Tibial artery (tissue), 4 donors: Measurements from ENCODE around the gene MYH13.

Experiments used
- DNase-seq, 2 donors: peaks; one replicate each; pipeline ENCODE4 v3.0.0-alpha.2; 2019
- H3K27ac ChIP-seq, 2 donors: fragments of 200-600 bp; sonication (generic) in 1 of 2; 1 replicate in 1 of 2; 2 replicates in 1 of 2; pipeline ENCODE4 v1.5.1; 2018 to 2019; ENCODE audit warnings: mild to moderate bottlenecking in 1 of 2
- H3K27me3 ChIP-seq, 2 donors: fragments of 200-600 bp; sonication (generic) in 1 of 2; one replicate each; pipeline versions ENCODE4 v1.5.1 to v1.6.0; 2016 to 2019
- H3K36me3 ChIP-seq, 3 donors: fragments of 200-600 bp; sonication (generic) in 2 of 3; one replicate each; pipeline ENCODE4 v1.5.1; 2016 to 2019; ENCODE audit warnings: mild to moderate bottlenecking in 2 of 3
- H3K4me1 ChIP-seq, 4 donors: fragments of 200-600 bp; sonication (generic) in 2 of 4; 1 replicate in 3 of 4; 2 replicates in 1 of 4; pipeline ENCODE4 v1.5.1; 2016 to 2019
- H3K4me3 ChIP-seq, 2 donors: fragments of 200-600 bp; sonication (generic) in 1 of 2; 1 replicate in 1 of 2; 2 replicates in 1 of 2; pipeline ENCODE4 v1.5.1; 2018 to 2019; ENCODE audit warnings: mild to moderate bottlenecking in 2 of 2
- H3K9me3 ChIP-seq, 3 donors: fragments of 200-600 bp; sonication (generic) in 1 of 3; one replicate each; pipeline ENCODE4 v1.5.1; 2016 to 2019
- intact Hi-C: fragments of 100-400 bp; cut with DNase I; formaldehyde crosslinking; loops from one replicate; pipeline ENCODE4 v1.15.0; 2023; ENCODE audit warnings: low total_unique reads
- TF ChIP-seq, protein P1 (sequence below), 2 experiments: fragments of 200-600 bp in 1 of 2; fragments of 450-650 bp in 1 of 2; IDR thresholded peaks; one replicate each; pipeline ENCODE4 v1.5.1; 2017 to 2019; ENCODE audit warnings: antibody characterized with exemption in 2 of 2, mild to moderate bottlenecking in 1 of 2, moderate library complexity in 1 of 2

Gene MYH13

DNA sequence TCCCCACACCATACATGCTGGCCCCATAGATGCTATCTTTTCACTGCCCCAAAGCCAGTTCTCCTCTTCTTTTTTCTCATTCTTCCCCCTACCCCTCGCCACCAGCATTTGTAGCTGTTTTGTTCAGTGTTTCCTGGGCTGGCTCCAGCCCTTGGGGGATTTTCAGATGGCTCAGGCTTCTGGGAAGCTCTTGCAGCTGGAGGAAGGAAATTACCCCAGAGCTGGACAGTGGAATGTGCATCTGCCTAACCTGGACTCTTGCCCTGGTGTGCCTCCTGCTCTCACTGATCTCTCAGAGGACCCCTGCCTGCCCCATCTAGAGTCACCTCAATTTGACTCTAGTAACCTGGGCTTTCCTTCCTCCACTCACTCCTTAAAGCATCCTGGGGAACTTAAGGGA is 82.8 kb downstream of the MYH13 start:
- H3K4me1 ChIP-seq = no peaks in the 10 kb centered on the region
- DNase-seq = no peak
- TF ChIP-seq, protein P1, sequence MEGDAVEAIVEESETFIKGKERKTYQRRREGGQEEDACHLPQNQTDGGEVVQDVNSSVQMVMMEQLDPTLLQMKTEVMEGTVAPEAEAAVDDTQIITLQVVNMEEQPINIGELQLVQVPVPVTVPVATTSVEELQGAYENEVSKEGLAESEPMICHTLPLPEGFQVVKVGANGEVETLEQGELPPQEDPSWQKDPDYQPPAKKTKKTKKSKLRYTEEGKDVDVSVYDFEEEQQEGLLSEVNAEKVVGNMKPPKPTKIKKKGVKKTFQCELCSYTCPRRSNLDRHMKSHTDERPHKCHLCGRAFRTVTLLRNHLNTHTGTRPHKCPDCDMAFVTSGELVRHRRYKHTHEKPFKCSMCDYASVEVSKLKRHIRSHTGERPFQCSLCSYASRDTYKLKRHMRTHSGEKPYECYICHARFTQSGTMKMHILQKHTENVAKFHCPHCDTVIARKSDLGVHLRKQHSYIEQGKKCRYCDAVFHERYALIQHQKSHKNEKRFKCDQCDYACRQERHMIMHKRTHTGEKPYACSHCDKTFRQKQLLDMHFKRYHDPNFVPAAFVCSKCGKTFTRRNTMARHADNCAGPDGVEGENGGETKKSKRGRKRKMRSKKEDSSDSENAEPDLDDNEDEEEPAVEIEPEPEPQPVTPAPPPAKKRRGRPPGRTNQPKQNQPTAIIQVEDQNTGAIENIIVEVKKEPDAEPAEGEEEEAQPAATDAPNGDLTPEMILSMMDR (IDR thresholded peaks at IDR 0.05) = no peak
- no peak overlapping the region for H3K27ac ChIP-seq
- peaks cover 0 to 5% of the 10 kb centered on the region in 2 donors for H3K27me3 ChIP-seq
- intact Hi-C loops = no loop called here
- H3K4me3 ChIP-seq = no peak overlapping the region
- H3K9me3 ChIP-seq = no peaks in the 10 kb centered on the region
- H3K36me3 ChIP-seq = no peaks in the 10 kb centered on the region

DNA sequence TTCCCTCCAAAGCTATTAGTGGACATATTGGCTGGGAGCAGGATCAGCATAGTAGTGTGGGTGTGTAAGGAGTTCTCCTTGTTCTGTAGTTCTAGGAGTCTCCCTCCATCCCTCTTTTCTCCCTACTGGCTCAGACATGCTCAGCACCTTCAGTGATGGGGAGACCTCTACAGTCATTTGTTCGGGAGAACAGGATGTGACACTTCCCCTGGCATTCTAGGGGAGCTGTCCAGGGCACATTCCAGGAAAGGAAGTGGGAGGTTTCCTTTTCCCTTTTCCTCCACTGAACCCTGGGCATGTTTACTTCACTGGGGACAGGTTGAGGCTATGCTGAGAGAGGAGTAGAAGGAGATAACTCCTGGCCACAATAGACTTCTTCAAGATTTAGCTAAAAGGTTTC is 86.5 kb downstream of the MYH13 start:
- Histone ChIP-seq H3K27me3 (peaks cover 0 to 5% of the 10 kb centered on the region in 2 donors), H3K4me1 (no peaks in the 10 kb centered on the region), H3K36me3 (no peaks in the 10 kb centered on the region), H3K27ac (no peak overlapping the region), H3K9me3 (no peaks in the 10 kb centered on the region), H3K4me3 (no peak overlapping the region)
- intact Hi-C loops = no loop called here
- TF ChIP-seq, protein P1 (IDR thresholded peaks at IDR 0.05) = no peak
- no peak for DNase-seq

DNA sequence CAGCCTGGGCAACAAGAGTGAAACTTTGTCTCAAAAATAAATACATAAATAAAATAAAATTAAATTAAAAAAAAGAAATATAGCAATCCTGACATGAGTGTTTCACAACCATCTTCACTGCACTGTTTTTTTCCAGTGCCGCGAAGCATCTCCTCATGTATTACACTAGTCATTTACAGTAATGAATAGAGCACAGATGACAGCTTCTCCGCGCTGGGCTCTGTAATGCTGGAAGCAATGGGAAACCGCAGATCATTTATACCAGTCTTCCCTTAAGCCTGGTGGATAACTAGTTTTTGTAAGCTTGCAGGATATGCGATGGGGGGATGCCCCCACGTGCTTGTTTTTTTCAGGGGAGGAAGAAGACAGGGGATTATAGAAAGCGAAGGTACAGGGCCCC is 86.9 kb downstream of the MYH13 start:
- TF ChIP-seq, protein P1 (IDR thresholded peaks at IDR 0.05) = no peak
- no peak for DNase-seq
- intact Hi-C loops = no loop called here

DNA sequence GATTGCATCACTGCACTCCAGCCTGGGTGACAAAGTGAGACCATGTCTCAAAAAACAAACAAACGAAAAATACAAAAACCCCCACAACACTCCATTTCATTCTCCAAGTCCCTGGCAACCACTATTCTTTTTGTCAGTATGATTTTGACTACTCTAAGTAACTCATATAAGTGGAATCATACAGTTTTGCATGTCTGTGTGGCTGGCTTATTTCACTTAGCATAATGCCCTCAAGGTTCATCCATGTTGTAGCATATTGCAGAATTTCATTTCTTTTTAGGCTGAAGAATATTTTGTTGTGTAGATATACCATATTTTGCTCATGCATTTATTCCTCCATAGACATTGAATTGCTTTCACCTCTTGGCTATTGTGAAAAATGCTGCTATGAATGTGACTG is 92.7 kb downstream of the MYH13 start:
- no peaks in the 10 kb centered on the region for H3K4me1 ChIP-seq
- H3K27ac ChIP-seq = no peak overlapping the region
- TF ChIP-seq, protein P1 (IDR thresholded peaks at IDR 0.05) = no peak
- peaks cover 0 to 10% of the 10 kb centered on the region in 2 donors for H3K27me3 ChIP-seq
- DNase-seq = no peak
- H3K36me3 ChIP-seq = no peaks in the 10 kb centered on the region
- intact Hi-C loops = no loop called here
- no peak overlapping the region for H3K4me3 ChIP-seq
- H3K9me3 ChIP-seq = no peaks in the 10 kb centered on the region

More for the DNA sequence above, 86.9 kb downstream of the MYH13 start:
- H3K27ac ChIP-seq = no peak overlapping the region
- peaks cover 0 to 5% of the 10 kb centered on the region in 2 donors for H3K27me3 ChIP-seq
- H3K4me3 ChIP-seq = no peak overlapping the region
- H3K36me3 ChIP-seq = no peaks in the 10 kb centered on the region
- H3K4me1 ChIP-seq = no peaks in the 10 kb centered on the region
- no peaks in the 10 kb centered on the region for H3K9me3 ChIP-seq

DNA sequence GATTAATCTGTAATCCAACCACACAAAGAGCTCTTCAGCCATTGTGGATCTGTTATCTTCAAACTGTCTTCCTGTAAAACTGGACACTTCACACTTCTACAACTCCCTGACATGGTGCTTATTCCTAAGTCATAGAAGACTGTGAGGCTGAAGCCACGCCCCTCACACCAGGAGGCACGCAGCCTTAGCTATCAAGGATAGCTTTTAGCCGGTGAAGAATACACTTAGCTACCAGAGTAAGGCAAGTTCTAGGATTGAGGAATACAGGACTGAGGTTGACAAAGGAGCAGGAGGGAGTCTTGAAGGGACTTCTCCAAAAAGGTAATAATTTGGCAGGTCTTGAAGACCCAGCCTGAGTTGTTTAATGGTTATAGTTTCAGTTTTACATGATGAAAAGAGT is 94.6 kb downstream of the MYH13 start:
- intact Hi-C loops = no loop called here
- Histone ChIP-seq H3K36me3 (no peaks in the 10 kb centered on the region), H3K27ac (no peak overlapping the region), H3K9me3 (no peaks in the 10 kb centered on the region), H3K4me3 (no peak overlapping the region), H3K4me1 (no peaks in the 10 kb centered on the region), H3K27me3 (peaks cover 0 to 10% of the 10 kb centered on the region in 2 donors)
- TF ChIP-seq, protein P1 (IDR thresholded peaks at IDR 0.05) = no peak
- DNase-seq = no peak

DNA sequence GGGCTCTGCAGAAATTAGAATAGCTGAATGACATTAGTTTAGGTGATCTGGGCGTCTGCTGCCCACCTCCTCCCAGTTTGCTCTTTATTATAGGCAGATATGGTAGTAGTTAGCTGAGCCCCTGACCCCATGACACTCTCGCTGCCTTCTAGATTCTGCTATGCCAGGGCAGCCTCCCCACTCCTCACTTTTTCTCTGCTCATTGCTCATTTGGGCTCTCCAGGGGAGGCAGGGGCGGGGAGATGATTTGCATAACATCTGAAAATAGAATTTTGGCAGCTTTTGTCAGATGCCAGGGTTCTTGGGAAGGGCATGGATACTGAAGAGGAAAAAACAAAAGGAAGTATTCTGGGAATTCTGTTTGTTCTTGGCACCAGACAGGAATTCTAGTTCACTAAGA is 96.4 kb downstream of the MYH13 start:
- no peak for DNase-seq
- intact Hi-C loops = no loop called here

More for the DNA sequence above, 96.4 kb downstream of the MYH13 start:
- Histone ChIP-seq H3K36me3 (no peaks in the 10 kb centered on the region), H3K27ac (no peak overlapping the region), H3K4me1 (no peaks in the 10 kb centered on the region), H3K9me3 (no peaks in the 10 kb centered on the region), H3K4me3 (no peak overlapping the region), H3K27me3 (peaks cover 0 to 10% of the 10 kb centered on the region in 2 donors)
- TF ChIP-seq, protein P1 (IDR thresholded peaks at IDR 0.05) = no peak
